PFSK-1 (cell line): Measurements from ENCODE around the gene SFXN2.

ENCODE experiments used
- FOXP2 ChIP-seq: optimal IDR thresholded peaks from 2 replicates; pipeline ENCODE3; 2011; ENCODE audit warnings: borderline replicate concordance, control low read depth, inconsistent platforms; ENCODE audit not compliant: insufficient read depth; ENCODE audit errors: extremely low read length, extremely low read depth
- POLR2AphosphoS5 ChIP-seq: IDR thresholded peaks from 2 replicates; pipeline ENCODE4 v1.6.1; 2012; ENCODE audit warnings: low read depth, mild to moderate bottlenecking, control low read depth, low read length, moderate library complexity
- SIN3A ChIP-seq: IDR thresholded peaks from 2 replicates; pipeline ENCODE4 v1.6.1; 2012; ENCODE audit warnings: mild to moderate bottlenecking, low read length, moderate library complexity, borderline replicate concordance; ENCODE audit not compliant: insufficient read depth
- TAF1 ChIP-seq: IDR thresholded peaks from 2 replicates; pipeline ENCODE4 v1.6.1; 2012; ENCODE audit warnings: low read length, control low read depth, borderline replicate concordance; ENCODE audit not compliant: insufficient read depth
- TF ChIP-seq, protein P1 (sequence below), 2 experiments: IDR thresholded peaks; 2 replicates each; pipeline versions ENCODE4 v1.6.1 to v1.8.0; 2011 to 2012; ENCODE audit warnings: low read depth in 2 of 2, low read length in 2 of 2, control low read depth in 1 of 2, inconsistent platforms in 1 of 2, mild to moderate bottlenecking in 1 of 2, moderate library complexity in 1 of 2; ENCODE audit not compliant: insufficient read depth in 1 of 2

Gene SFXN2

GRCh38 chr10:102743078-102743587 is 28.7 kb downstream of the SFXN2 start:
- TF ChIP-seq POLR2AphosphoS5 (no peak), FOXP2 (no peak), TAF1 (no peak), SIN3A (no peak)
- TF ChIP-seq, protein P1, sequence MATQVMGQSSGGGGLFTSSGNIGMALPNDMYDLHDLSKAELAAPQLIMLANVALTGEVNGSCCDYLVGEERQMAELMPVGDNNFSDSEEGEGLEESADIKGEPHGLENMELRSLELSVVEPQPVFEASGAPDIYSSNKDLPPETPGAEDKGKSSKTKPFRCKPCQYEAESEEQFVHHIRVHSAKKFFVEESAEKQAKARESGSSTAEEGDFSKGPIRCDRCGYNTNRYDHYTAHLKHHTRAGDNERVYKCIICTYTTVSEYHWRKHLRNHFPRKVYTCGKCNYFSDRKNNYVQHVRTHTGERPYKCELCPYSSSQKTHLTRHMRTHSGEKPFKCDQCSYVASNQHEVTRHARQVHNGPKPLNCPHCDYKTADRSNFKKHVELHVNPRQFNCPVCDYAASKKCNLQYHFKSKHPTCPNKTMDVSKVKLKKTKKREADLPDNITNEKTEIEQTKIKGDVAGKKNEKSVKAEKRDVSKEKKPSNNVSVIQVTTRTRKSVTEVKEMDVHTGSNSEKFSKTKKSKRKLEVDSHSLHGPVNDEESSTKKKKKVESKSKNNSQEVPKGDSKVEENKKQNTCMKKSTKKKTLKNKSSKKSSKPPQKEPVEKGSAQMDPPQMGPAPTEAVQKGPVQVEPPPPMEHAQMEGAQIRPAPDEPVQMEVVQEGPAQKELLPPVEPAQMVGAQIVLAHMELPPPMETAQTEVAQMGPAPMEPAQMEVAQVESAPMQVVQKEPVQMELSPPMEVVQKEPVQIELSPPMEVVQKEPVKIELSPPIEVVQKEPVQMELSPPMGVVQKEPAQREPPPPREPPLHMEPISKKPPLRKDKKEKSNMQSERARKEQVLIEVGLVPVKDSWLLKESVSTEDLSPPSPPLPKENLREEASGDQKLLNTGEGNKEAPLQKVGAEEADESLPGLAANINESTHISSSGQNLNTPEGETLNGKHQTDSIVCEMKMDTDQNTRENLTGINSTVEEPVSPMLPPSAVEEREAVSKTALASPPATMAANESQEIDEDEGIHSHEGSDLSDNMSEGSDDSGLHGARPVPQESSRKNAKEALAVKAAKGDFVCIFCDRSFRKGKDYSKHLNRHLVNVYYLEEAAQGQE (IDR thresholded peaks at IDR 0.05; ENCODE audit: insufficient read depth in 1 of 2, low read depth in 2 of 2, low read length in 2 of 2): no peak

DNA sequence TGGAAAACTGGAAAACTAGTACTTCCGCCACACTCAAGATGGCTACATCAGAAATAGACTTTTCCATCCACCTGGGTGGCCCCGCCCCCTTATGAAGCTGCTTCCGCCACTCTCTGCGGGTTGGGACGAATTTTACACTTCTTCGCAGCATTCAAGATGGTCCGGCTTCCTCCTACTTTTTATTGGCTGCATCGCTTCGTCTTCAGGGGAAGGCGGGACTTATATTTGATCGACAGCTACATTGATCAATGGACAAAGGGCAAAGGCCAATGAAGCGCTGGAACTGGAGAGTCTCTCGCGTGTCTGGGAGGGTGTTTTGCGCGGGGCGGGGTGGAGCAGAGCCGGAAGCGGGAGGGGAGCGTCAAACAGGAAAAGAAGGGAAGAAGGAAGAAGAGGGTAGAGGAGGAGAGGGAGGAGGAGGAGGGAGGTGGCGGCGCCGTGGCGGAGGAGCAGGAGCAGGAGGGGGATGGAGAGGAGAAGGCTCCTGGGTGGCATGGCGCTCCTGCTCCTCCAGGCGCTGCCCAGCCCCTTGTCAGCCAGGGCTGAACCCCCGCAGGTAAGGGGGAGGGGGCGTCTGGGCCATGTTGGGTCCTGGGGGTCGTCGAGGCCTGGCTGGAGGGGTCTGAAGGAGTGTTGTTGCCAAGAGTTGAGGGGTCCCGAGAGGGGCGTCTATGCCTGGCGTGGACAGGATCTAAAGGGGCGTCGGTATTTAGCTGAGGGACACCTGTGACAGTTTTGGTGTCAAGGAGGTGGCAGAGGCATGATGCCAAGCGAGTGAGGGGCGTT is 29.3 kb downstream of the SFXN2 start, which contains the start of gene WBP1L:
Gene WBP1L, plus strand, starts transcription at position 361 of the 786 bp plus-strand sequence. Its CDS starts 106 bp downstream, at position 467.
- TF ChIP-seq SIN3A (0 out of 2 replicates have a peak, but pooled peaks have one; percentile 27), POLR2AphosphoS5 (peak; percentile 20; the same call in 1 of the 2 replicates)
- TF ChIP-seq, protein P1 (IDR thresholded peaks at IDR 0.05; ENCODE audit: insufficient read depth in 1 of 2, low read depth in 2 of 2, low read length in 2 of 2): no peak

DNA sequence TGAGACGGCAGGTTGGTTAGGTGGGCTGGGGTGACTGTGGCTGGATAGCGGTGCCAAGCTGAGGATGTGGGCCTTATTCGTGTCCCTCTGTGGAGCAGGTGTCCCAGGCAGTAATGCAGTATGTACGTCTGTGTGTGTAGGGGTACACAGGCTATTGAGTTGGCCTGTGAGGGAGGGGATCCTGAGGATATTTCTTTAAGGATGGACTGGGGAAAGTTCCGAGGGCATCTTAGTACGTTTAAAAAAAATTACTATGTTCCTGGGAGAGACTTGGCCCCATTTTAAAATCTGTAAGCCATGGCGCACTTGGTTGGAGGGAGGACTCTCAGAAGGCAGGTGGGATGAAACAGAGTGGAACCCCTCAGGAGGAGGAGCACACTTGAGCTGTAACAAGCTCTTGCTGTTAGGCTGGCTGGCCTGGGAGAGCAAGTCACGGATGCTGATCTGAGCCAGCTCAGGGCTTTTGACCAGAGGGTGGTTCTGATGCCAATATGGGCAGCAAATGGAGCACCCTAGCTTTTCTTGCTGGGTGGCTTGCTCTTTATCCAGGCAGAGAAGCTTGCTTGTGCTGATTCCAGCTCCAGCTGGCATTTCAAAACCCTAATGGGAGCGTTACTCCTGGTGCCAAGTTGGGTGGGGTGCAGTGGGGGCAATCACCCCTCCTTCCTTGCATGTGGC is 30.1 kb downstream of the SFXN2 start:
- no peak for TF ChIP-seq POLR2AphosphoS5
- TF ChIP-seq SIN3A: no peak
- TF ChIP-seq TAF1: no peak
- TF ChIP-seq, protein P1 (IDR thresholded peaks at IDR 0.05; ENCODE audit: insufficient read depth in 1 of 2, low read depth in 2 of 2, low read length in 2 of 2): no peak
- TF ChIP-seq FOXP2: no peak

DNA sequence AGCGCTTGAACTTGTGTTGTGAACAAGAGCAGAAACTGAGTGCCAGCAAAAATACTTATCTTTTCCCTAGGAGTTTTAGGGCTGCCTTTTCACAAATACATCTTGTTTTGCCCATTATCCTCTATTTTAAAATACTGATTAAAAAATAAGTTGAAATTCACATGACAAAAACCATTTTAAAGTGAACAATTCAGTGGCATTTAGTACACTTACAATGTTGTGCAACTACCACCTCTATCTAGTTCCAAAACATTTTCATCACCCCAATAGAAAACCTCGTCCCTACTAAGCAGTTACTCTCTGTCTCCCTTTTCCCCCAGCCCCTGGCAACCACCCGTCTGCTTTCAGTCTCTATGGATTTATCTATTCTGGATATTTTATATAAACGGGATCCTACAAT is 30.7 kb downstream of the SFXN2 start:
- TF ChIP-seq, protein P1 (IDR thresholded peaks at IDR 0.05; ENCODE audit: insufficient read depth in 1 of 2, low read depth in 2 of 2, low read length in 2 of 2): no peak
- no peak for TF ChIP-seq TAF1
- TF ChIP-seq POLR2AphosphoS5: no peak
- TF ChIP-seq FOXP2: no peak
- no peak for TF ChIP-seq SIN3A
